Endothelial cell of umbilical vein (primary cell): ENCODE data around the gene MFGE8.
A peak's percentile ranks its signal among the peaks of the same experiment; 100 is the strongest.

Experiments used
- CTCF ChIP-seq, 2 donors: IDR thresholded peaks; 1 replicate in 1 of 2; 2 replicates in 1 of 2; pipeline ENCODE4 v1.5.1; 2011; ENCODE audit warnings: low read length in 2 of 2, mild to moderate bottlenecking in 2 of 2, moderate library complexity in 2 of 2, control low read depth in 1 of 2, inconsistent platforms in 1 of 2, low read depth in 1 of 2; ENCODE audit not compliant: insufficient read depth in 1 of 2; ENCODE audit errors: extremely low read depth in 1 of 2
- FOS ChIP-seq: IDR thresholded peaks from 2 replicates; pipeline ENCODE4 v1.6.1; 2011; ENCODE audit warnings: mild to moderate bottlenecking, low read length, moderate library complexity, borderline replicate concordance; ENCODE audit not compliant: insufficient read depth
- POLR2A ChIP-seq: IDR thresholded peaks from 2 replicates; pipeline ENCODE4 v1.6.1; 2012; ENCODE audit warnings: low read depth, mild to moderate bottlenecking, control low read depth, low read length
- POLR2AphosphoS5 ChIP-seq: IDR thresholded peaks from 2 replicates; pipeline ENCODE4 v1.6.1; 2012; ENCODE audit warnings: low read depth, mild to moderate bottlenecking, control low read depth, low read length, moderate library complexity; ENCODE audit not compliant: insufficient read depth

GRCh38 chr15:88878720-88879184, 34.4 kb downstream of the MFGE8 start:
- TF ChIP-seq POLR2A (no peak), CTCF (IDR thresholded peaks at IDR 0.05; ENCODE audit: extremely low read depth in 1 of 2, insufficient read depth in 1 of 2, low read depth in 1 of 2, low read length in 2 of 2) (peak; percentile 72 to 87), POLR2AphosphoS5 (no peak), FOS (no peak)
